Trophoblast cell (in vitro differentiated cells and primary cell): Measurements from ENCODE around the gene THAP7.

Experiments used
- DNase-seq, 2 donors: peaks; one replicate each; pipeline ENCODE4 v3.0.0-alpha.2; 2016
- H2AFZ ChIP-seq: 2 replicates; pipeline ENCODE4 v1.6.1; 2013; ENCODE audit warnings: low read length, moderate library complexity, mild to moderate bottlenecking; ENCODE audit not compliant: insufficient read depth, poor library complexity
- H2AK5ac ChIP-seq: 2 replicates; pipeline ENCODE4 v1.6.1; 2013; ENCODE audit warnings: mild to moderate bottlenecking, low read length
- H2BK120ac ChIP-seq: 2 replicates; pipeline ENCODE4 v1.6.1; 2013; ENCODE audit warnings: low read length, mild to moderate bottlenecking, moderate library complexity; ENCODE audit not compliant: insufficient read depth, poor library complexity
- H2BK12ac ChIP-seq: 2 replicates; pipeline ENCODE4 v1.6.1; 2013; ENCODE audit warnings: mild to moderate bottlenecking, low read length, moderate library complexity
- H2BK5ac ChIP-seq: 2 replicates; pipeline ENCODE4 v1.6.1; 2013; ENCODE audit warnings: low read length, low read depth, moderate library complexity, mild to moderate bottlenecking; ENCODE audit not compliant: poor library complexity
- H3K14ac ChIP-seq: 2 replicates; pipeline ENCODE4 v1.6.1; 2013; ENCODE audit warnings: mild to moderate bottlenecking, low read length
- H3K18ac ChIP-seq: 2 replicates; pipeline ENCODE4 v1.6.1; 2013; ENCODE audit warnings: mild to moderate bottlenecking, low read length
- H3K23ac ChIP-seq: 2 replicates; pipeline ENCODE4 v1.6.1; 2013; ENCODE audit warnings: low read length
- H3K27ac ChIP-seq: 2 replicates; pipeline ENCODE4 v1.5.1; 2013; ENCODE audit warnings: low read depth, mild to moderate bottlenecking, inconsistent platforms, low read length, moderate library complexity
- H3K27me3 ChIP-seq: 2 replicates; pipeline ENCODE4 v1.6.1; 2013; ENCODE audit warnings: inconsistent platforms, mild to moderate bottlenecking, low read length, moderate library complexity; ENCODE audit not compliant: insufficient read depth
- H3K36me3 ChIP-seq, 2 experiments: 1 replicate in 1 of 2; 2 replicates in 1 of 2; pipeline ENCODE4 v1.6.1; 2013; ENCODE audit warnings: low read length in 2 of 2, mild to moderate bottlenecking in 2 of 2, moderate library complexity in 1 of 2; ENCODE audit not compliant: insufficient read depth in 2 of 2, control insufficient read depth in 1 of 2
- H3K4ac ChIP-seq: 2 replicates; pipeline ENCODE4 v1.6.1; 2013; ENCODE audit warnings: low read depth, mild to moderate bottlenecking, low read length, moderate library complexity
- H3K4me1 ChIP-seq, 2 experiments: 1 replicate in 1 of 2; 2 replicates in 1 of 2; pipeline ENCODE4 v1.6.1; 2013; ENCODE audit warnings: low read length in 2 of 2, mild to moderate bottlenecking in 2 of 2, moderate library complexity in 1 of 2; ENCODE audit not compliant: insufficient read depth in 2 of 2, control insufficient read depth in 1 of 2
- H3K4me2 ChIP-seq: 2 replicates; pipeline ENCODE4 v1.6.1; 2013; ENCODE audit warnings: inconsistent platforms, mild to moderate bottlenecking, low read length, moderate library complexity
- H3K4me3 ChIP-seq: 2 replicates; pipeline ENCODE4 v1.5.1; 2013; ENCODE audit warnings: mild to moderate bottlenecking, low read depth, low read length, inconsistent platforms
- H3K79me1 ChIP-seq: one replicate; pipeline ENCODE4 v1.6.1; 2013; ENCODE audit warnings: low read length
- H3K79me2 ChIP-seq: 2 replicates; pipeline ENCODE4 v1.6.1; 2013; ENCODE audit warnings: low read length, mild to moderate bottlenecking; ENCODE audit not compliant: control insufficient read depth, insufficient read depth, poor library complexity
- H3K9ac ChIP-seq: 2 replicates; pipeline ENCODE4 v1.6.1; 2013; ENCODE audit warnings: mild to moderate bottlenecking, low read length
- H3K9me3 ChIP-seq: 2 replicates; pipeline ENCODE4 v1.6.1; 2013; ENCODE audit warnings: low read depth, mild to moderate bottlenecking, control low read depth, inconsistent platforms, low read length; ENCODE audit not compliant: insufficient read depth
- H4K12ac ChIP-seq: 2 replicates; pipeline ENCODE4 v1.6.1; 2013; ENCODE audit warnings: low read depth, mild to moderate bottlenecking, low read length, moderate library complexity
- H4K8ac ChIP-seq: 2 replicates; pipeline ENCODE4 v1.6.1; 2013; ENCODE audit warnings: low read depth, mild to moderate bottlenecking, low read length, moderate library complexity
- H4K91ac ChIP-seq: one replicate; pipeline ENCODE4 v1.6.1; 2013; ENCODE audit warnings: low read depth, mild to moderate bottlenecking, low read length, moderate library complexity
- WGBS: extraction: QIAGEN DNeasy Blood & Tissue Kit; methylation state at CpG from one replicate; pipeline ENCODE4 v1.1.7; 2013; ENCODE audit warnings: missing lambda C conversion rate; ENCODE audit not compliant: insufficient read length, insufficient coverage; ENCODE audit errors: extremely low coverage; 5-methylcytosine and 5-hydroxymethylcytosine counted together

THAP7 gene

GRCh38 chr22:20975541-20976290, 26.2 kb downstream of the THAP7 start:
- H3K9me3 ChIP-seq, result peaks cover 18% of the 10 kb centered on the region
- WGBS, result no CpG with 5 or more reads among the region's 14 CpGs
- H3K36me3 ChIP-seq, result no peaks in the 10 kb centered on the region
- no peak overlapping the region for H4K12ac ChIP-seq
- no peak overlapping the region for H2BK12ac ChIP-seq
- H2AFZ ChIP-seq, result no peak overlapping the region
- H3K79me2 ChIP-seq, result no peaks in the 10 kb centered on the region
- no peak overlapping the region for H4K8ac ChIP-seq
- H2BK5ac ChIP-seq, result no peak overlapping the region
- no peaks in the 10 kb centered on the region for H3K79me1 ChIP-seq
- H3K4me1 ChIP-seq, result peaks cover 7 to 11% of the 10 kb centered on the region in 2 experiments
- H3K27ac ChIP-seq, result no peak overlapping the region
- H3K23ac ChIP-seq, result no peak overlapping the region
- H3K18ac ChIP-seq, result no peak overlapping the region
- no peak overlapping the region for H2BK120ac ChIP-seq
- H3K4me3 ChIP-seq, result no peak overlapping the region
- no peak overlapping the region for H3K4ac ChIP-seq
- H3K14ac ChIP-seq, result no peak overlapping the region
- H3K27me3 ChIP-seq, result no peaks in the 10 kb centered on the region
- H3K9ac ChIP-seq, result no peak overlapping the region
- no peak for DNase-seq
- H3K4me2 ChIP-seq, result no peak overlapping the region
- no peak overlapping the region for H4K91ac ChIP-seq
- H2AK5ac ChIP-seq, result no peak overlapping the region

- Histone ChIP-seq H3K23ac (no peak overlapping the region), H3K27me3 (no peaks in the 10 kb centered on the region), H3K4me2 (no peak overlapping the region), H3K4me1 (peaks cover 3 to 4% of the 10 kb centered on the region in 2 experiments), H3K4ac (no peak overlapping the region), H4K91ac (no peak overlapping the region), H2AFZ (no peak overlapping the region), H3K27ac (no peak overlapping the region), H2AK5ac (no peak overlapping the region), H2BK120ac (no peak overlapping the region), H3K9me3 (peaks cover 18% of the 10 kb centered on the region), H3K79me1 (no peaks in the 10 kb centered on the region), H3K4me3 (no peak overlapping the region), H4K8ac (no peak overlapping the region), H2BK12ac (no peak overlapping the region), H4K12ac (no peak overlapping the region), H3K9ac (no peak overlapping the region), H3K36me3 (no peaks in the 10 kb centered on the region), H2BK5ac (no peak overlapping the region), H3K18ac (no peak overlapping the region), H3K79me2 (no peaks in the 10 kb centered on the region), H3K14ac (no peak overlapping the region)
- DNase-seq, result no peak
- WGBS, result no CpG with 5 or more reads among the region's 16 CpGs
Observed at GRCh38 chr22:20974336-20974955, 27.5 kb downstream of the THAP7 start.

GRCh38 chr22:20973634-20974286, 28.2 kb downstream of the THAP7 start:
- H2BK5ac ChIP-seq, result no peak overlapping the region
- H3K14ac ChIP-seq, result no peak overlapping the region
- no peak overlapping the region for H3K4ac ChIP-seq
- no peak for DNase-seq
- H2AK5ac ChIP-seq, result no peak overlapping the region
- H3K9ac ChIP-seq, result no peak overlapping the region
- no peak overlapping the region for H2BK12ac ChIP-seq
- no peak overlapping the region for H4K12ac ChIP-seq
- H3K23ac ChIP-seq, result no peak overlapping the region
- peaks cover 2 to 3% of the 10 kb centered on the region in 2 experiments for H3K4me1 ChIP-seq
- H3K79me1 ChIP-seq, result no peaks in the 10 kb centered on the region
- no peaks in the 10 kb centered on the region for H3K79me2 ChIP-seq
- no peak overlapping the region for H3K4me3 ChIP-seq
- no peak overlapping the region for H2BK120ac ChIP-seq
- H3K27ac ChIP-seq, result no peak overlapping the region
- peak overlapping the region; percentile 39 for H2AFZ ChIP-seq
- no peak overlapping the region for H3K18ac ChIP-seq
- H3K36me3 ChIP-seq, result no peaks in the 10 kb centered on the region
- H3K9me3 ChIP-seq, result peaks cover 15% of the 10 kb centered on the region
- no peaks in the 10 kb centered on the region for H3K27me3 ChIP-seq
- H3K4me2 ChIP-seq, result no peak overlapping the region
- no peak overlapping the region for H4K91ac ChIP-seq
- WGBS, result no CpG with 5 or more reads among the region's 21 CpGs
- no peak overlapping the region for H4K8ac ChIP-seq

- Histone ChIP-seq H3K4me3 (no peak overlapping the region), H3K4ac (no peak overlapping the region), H2BK12ac (no peak overlapping the region), H2AFZ (no peak overlapping the region), H4K8ac (no peak overlapping the region), H3K27ac (no peak overlapping the region), H2AK5ac (no peak overlapping the region), H3K79me1 (no peaks in the 10 kb centered on the region), H3K4me1 (peaks cover 2 to 3% of the 10 kb centered on the region in 2 experiments), H2BK5ac (no peak overlapping the region), H4K12ac (no peak overlapping the region), H3K27me3 (no peaks in the 10 kb centered on the region), H3K9me3 (peaks cover 11% of the 10 kb centered on the region), H3K18ac (no peak overlapping the region), H2BK120ac (no peak overlapping the region), H3K36me3 (no peaks in the 10 kb centered on the region), H3K14ac (no peak overlapping the region), H3K23ac (no peak overlapping the region), H3K79me2 (no peaks in the 10 kb centered on the region), H3K4me2 (no peak overlapping the region), H3K9ac (no peak overlapping the region), H4K91ac (no peak overlapping the region)
- no peak for DNase-seq
- no CpG with 5 or more reads among the region's 21 CpGs for WGBS
Observed at GRCh38 chr22:20972933-20973577, 28.9 kb downstream of the THAP7 start.
